SK-N-SH (cell line): ENCODE data around the gene DCD. TPM values are rescaled to one million over a fixed set of nuclear protein-coding genes. Genes with fewer than 3 reads are reported as not detected.

ENCODE experiments used
- CTCF ChIA-PET: fragments of 300-600, 350-600 bp; formaldehyde crosslinking; extraction: SDS; loops from one replicate; lab custom pipeline; 2021; lab: Yijun Ruan, JAX
- POLR2A ChIA-PET: fragments of 350-600 bp; sonication (Branson Sonifier 250); formaldehyde crosslinking; extraction: SDS; loops from one replicate; lab custom pipeline; 2020; ENCODE audit warnings: antibody characterized with exemption, inconsistent platforms; lab: Yijun Ruan, JAX
- DNase-seq: peaks from one replicate; pipeline ENCODE4 v3.0.0; 2012
- H2AFZ ChIP-seq: fragments of 200-600 bp; sonication (generic); 2 replicates; pipeline ENCODE4 v1.8.1; 2016; ENCODE audit warnings: antibody characterized with exemption, mild to moderate bottlenecking, low read depth
- H3F3A ChIP-seq: fragments of 200-600 bp; sonication (generic); replicated peaks from 2 replicates; pipeline ENCODE3; 2016; ENCODE audit warnings: antibody characterized with exemption, mild to moderate bottlenecking; ENCODE audit not compliant: insufficient read depth
- H3K27ac ChIP-seq, 2 experiments: fragments of 200-500 bp in 1 of 2; fragments of 200-600 bp in 1 of 2; sonication (Bioruptor generic) in 1 of 2; sonication (generic), shearing (Covaris generic) in 1 of 2; 2 replicates each; pipeline versions ENCODE4 v1.5.1 to v1.6.1; 2014 to 2016; ENCODE audit warnings: low read depth in 2 of 2, inconsistent platforms in 1 of 2, low read length in 1 of 2, mild to moderate bottlenecking in 1 of 2, mixed read lengths in 1 of 2
- H3K27me3 ChIP-seq: fragments of 200-600 bp; sonication (generic), shearing (Covaris generic); 2 replicates; pipeline ENCODE4 v1.6.1; 2016; ENCODE audit warnings: mixed run types; ENCODE audit not compliant: insufficient read depth
- H3K36me3 ChIP-seq, 2 experiments: fragments of 200-500 bp in 1 of 2; fragments of 200-600 bp in 1 of 2; sonication (Bioruptor generic) in 1 of 2; sonication (generic) in 1 of 2; replicated peaks in 1 of 2; 2 replicates each; pipeline versions ENCODE3 to v1.5.1; 2014 to 2016; ENCODE audit warnings: low read length in 1 of 2, mild to moderate bottlenecking in 1 of 2; ENCODE audit not compliant: insufficient read depth in 2 of 2, control insufficient read depth in 1 of 2
- H3K4me1 ChIP-seq, 2 experiments: fragments of 200-500 bp in 1 of 2; fragments of 200-600 bp in 1 of 2; sonication (Bioruptor generic) in 1 of 2; sonication (generic), shearing (Covaris generic) in 1 of 2; 2 replicates each; pipeline versions ENCODE4 v1.5.1 to v1.6.1; 2014 to 2016; ENCODE audit warnings: low read depth in 1 of 2, low read length in 1 of 2, mixed run types in 1 of 2; ENCODE audit not compliant: insufficient read depth in 2 of 2, control insufficient read depth in 1 of 2
- H3K4me2 ChIP-seq: fragments of 200-600 bp; sonication (generic), shearing (Covaris generic); 2 replicates; pipeline ENCODE4 v1.6.1; 2017; ENCODE audit warnings: mixed run types
- H3K4me3 ChIP-seq, 2 experiments: fragments of 200-500 bp in 1 of 2; fragments of 200-600 bp in 1 of 2; sonication (Bioruptor generic) in 1 of 2; sonication (generic), shearing (Covaris generic) in 1 of 2; 2 replicates each; pipeline versions ENCODE4 v1.5.1 to v1.8.1; 2014 to 2016; ENCODE audit warnings: low read depth in 2 of 2, inconsistent platforms in 1 of 2, low read length in 1 of 2, mild to moderate bottlenecking in 1 of 2, mixed read lengths in 1 of 2, moderate library complexity in 1 of 2
- H3K79me2 ChIP-seq: fragments of 200-600 bp; sonication (generic); 2 replicates; pipeline ENCODE4 v1.8.1; 2017; ENCODE audit warnings: mild to moderate bottlenecking; ENCODE audit not compliant: insufficient read depth
- H3K9ac ChIP-seq: fragments of 200-600 bp; sonication (generic); 2 replicates; pipeline ENCODE4 v1.6.1; 2017; ENCODE audit warnings: mixed run types
- H3K9me2 ChIP-seq: fragments of 200-600 bp; sonication (generic); 2 replicates; pipeline ENCODE4 v1.6.1; 2017; ENCODE audit warnings: mixed run types
- H3K9me3 ChIP-seq: fragments of 200-600 bp; sonication (generic); 2 replicates; pipeline ENCODE4 v1.6.1; 2017; ENCODE audit warnings: mixed run types, mild to moderate bottlenecking, moderate library complexity
- H4K20me1 ChIP-seq: fragments of 200-600 bp; sonication (generic); 2 replicates; pipeline ENCODE4 v1.6.1; 2017; ENCODE audit warnings: mild to moderate bottlenecking, mixed run types; ENCODE audit not compliant: insufficient read depth
- CHD2 ChIP-seq: fragments of 150-350 bp; IDR thresholded peaks from 2 replicates; pipeline ENCODE4 v1.6.1; 2018; ENCODE audit warnings: low read length; ENCODE audit not compliant: partially characterized antibody
- CTCF ChIP-seq: fragments of 200-600 bp; sonication (generic); IDR thresholded peaks from 2 replicates; pipeline ENCODE4 v1.6.1; 2017; ENCODE audit warnings: antibody characterized with exemption, mild to moderate bottlenecking, moderate library complexity
- FOSL2 ChIP-seq: IDR thresholded peaks from 2 replicates; pipeline ENCODE4 v1.4.0; 2012; ENCODE audit warnings: low read depth, mild to moderate bottlenecking, moderate library complexity, borderline replicate concordance
- GABPA ChIP-seq: IDR thresholded peaks from 2 replicates; pipeline ENCODE4 v1.4.0; 2012; ENCODE audit warnings: low read depth, mild to moderate bottlenecking
- IRF3 ChIP-seq: fragments of 150-350 bp; IDR thresholded peaks from 2 replicates; pipeline ENCODE4 v1.6.1; 2016; ENCODE audit warnings: mild to moderate bottlenecking, low read depth, low read length
- MXI1 ChIP-seq: IDR thresholded peaks from 2 replicates; pipeline ENCODE4 v1.6.1; 2012; ENCODE audit warnings: mild to moderate bottlenecking, low read depth, low read length, improper control_type of control experiment
- NFIC ChIP-seq: IDR thresholded peaks from 2 replicates; pipeline ENCODE4 v1.4.0; 2012; ENCODE audit warnings: borderline replicate concordance
- NRF1 ChIP-seq: IDR thresholded peaks from 2 replicates; pipeline ENCODE4 v1.6.1; 2012; ENCODE audit warnings: low read depth, mild to moderate bottlenecking, low read length
- RAD21 ChIP-seq: IDR thresholded peaks from 2 replicates; pipeline ENCODE4 v1.6.1; 2012; ENCODE audit warnings: mild to moderate bottlenecking, low read length
- RCOR1 ChIP-seq: fragments of 150-350 bp; IDR thresholded peaks from 2 replicates; pipeline ENCODE4 v1.6.1; 2017; ENCODE audit warnings: antibody characterized with exemption, low read length
- REST ChIP-seq: IDR thresholded peaks from 2 replicates; pipeline ENCODE4 v1.6.1; 2012; ENCODE audit warnings: mild to moderate bottlenecking, low read depth, low read length, moderate library complexity
- TAF1 ChIP-seq: IDR thresholded peaks from 2 replicates; pipeline ENCODE4 v1.6.1; 2012; ENCODE audit warnings: low read depth, mild to moderate bottlenecking, low read length, moderate library complexity, borderline replicate concordance
- TCF12 ChIP-seq: IDR thresholded peaks from 2 replicates; pipeline ENCODE4 v1.4.0; 2012
- TEAD4 ChIP-seq: IDR thresholded peaks from 2 replicates; pipeline ENCODE4 v1.4.0; 2012; ENCODE audit warnings: mild to moderate bottlenecking, borderline replicate concordance; ENCODE audit not compliant: insufficient read depth
- USF2 ChIP-seq: fragments of 150-350 bp; IDR thresholded peaks from 2 replicates; pipeline ENCODE4 v1.6.1; 2017; ENCODE audit warnings: antibody characterized with exemption, low read length, low read depth, borderline replicate concordance
- YY1 ChIP-seq: IDR thresholded peaks from 2 replicates; pipeline ENCODE4 v1.4.0; 2012; ENCODE audit warnings: low read depth, mild to moderate bottlenecking
- WGBS: methylation state at CpG from one replicate; pipeline ENCODE4 v1.1.6; 2017; ENCODE audit warnings: low lambda C conversion rate; 5-methylcytosine and 5-hydroxymethylcytosine counted together
- polyA plus RNA-seq, 3 experiments: library from polyadenylated mRNA; depleted of rRNA; stranded (reverse); fragments of >200 nt; gene quantifications; 2 replicates each; pipeline ENCODE4 v1.2.3, GENCODE V29; 2012

DCD gene
- polyA plus RNA-seq, 1 of the 3 experiments (the other 2 are of a cell fraction), result not detected

- ChIA-PET CTCF (interaction anchor here (2.1 kb wide), 1 partner anchor 17 kb away, joined by 8 read pairs; no protein-coding TSS in a partner anchor), POLR2A (no interaction called here)
- Histone ChIP-seq H3K4me2 (no peak overlapping the region), H3K4me1 (0 out of 4 replicates have a peak, but pooled peaks cover 0 to 3% of the 10 kb centered on the region in 2 experiments), H2AFZ (no peak overlapping the region), H3K9me2 (no peaks in the 10 kb centered on the region), H3K9ac (no peak overlapping the region), H3K79me2 (no peaks in the 10 kb centered on the region), H4K20me1 (no peaks in the 10 kb centered on the region), H3K4me3 (no peak overlapping the region), H3K27me3 (peaks cover 21% of the 10 kb centered on the region), H3K9me3 (no peaks in the 10 kb centered on the region)
- 6% methylated on average over 10 of the region's 10 CpGs for WGBS
- no peak for DNase-seq
- TF ChIP-seq NFIC, result no peak
- TF ChIP-seq CHD2, result no peak
- TF ChIP-seq GABPA, result no peak
- no peak for TF ChIP-seq YY1
- TF ChIP-seq IRF3, result no peak
- no peak for TF ChIP-seq NRF1
- TF ChIP-seq TAF1, result no peak
- TF ChIP-seq MXI1, result no peak
- no peak for TF ChIP-seq FOSL2
- TF ChIP-seq, all 33 proteins: peak for 0
- Histone ChIP-seq H3F3A (no peaks in the 10 kb centered on the region), H3K36me3 (no peaks in the 10 kb centered on the region), H3K27ac (no peak overlapping the region)
These were observed 12.3 kb upstream of the DCD start for GRCh38 chr12:54660320-54660962.

GRCh38 chr12:54658306-54659264 is 10.4 kb upstream of the DCD start:
- H3K27ac ChIP-seq, result no peak overlapping the region
- CTCF ChIA-PET, result interaction anchor here (0.6 to 2.1 kb wide), 10 partner anchors 13 to 63 kb away, joined by 3 to 8 read pairs (median 4); no protein-coding TSS in a partner anchor
- peak; percentile 38 for DNase-seq
- POLR2A ChIA-PET, result no interaction called here
- peaks cover 21% of the 10 kb centered on the region for H3K27me3 ChIP-seq
- H3K4me1 ChIP-seq, result 0 out of 4 replicates have a peak, but pooled peaks cover 0 to 3% of the 10 kb centered on the region in 2 experiments
- 10% methylated on average over 19 of the region's 19 CpGs for WGBS
- no peaks in the 10 kb centered on the region for H3K79me2 ChIP-seq
- no peak overlapping the region for H3K9ac ChIP-seq
- H3K9me3 ChIP-seq, result no peaks in the 10 kb centered on the region
- H3K9me2 ChIP-seq, result no peaks in the 10 kb centered on the region
- H4K20me1 ChIP-seq, result no peaks in the 10 kb centered on the region
- H2AFZ ChIP-seq, result no peak overlapping the region
- H3K4me3 ChIP-seq, result no peak overlapping the region
- H3F3A ChIP-seq, result no peaks in the 10 kb centered on the region
- no peak overlapping the region for H3K4me2 ChIP-seq
- no peaks in the 10 kb centered on the region for H3K36me3 ChIP-seq
- TF ChIP-seq RCOR1 (no peak), TCF12 (no peak), REST (no peak), USF2 (no peak), CTCF (peak; percentile 66), RAD21 (peak; percentile 9; the same call in 1 of the 2 replicates), TEAD4 (no peak)
